Retinal pigment epithelial cell (primary cell): Measurements from ENCODE around the gene HP1BP3.
A peak's percentile ranks its signal among the peaks of the same experiment; 100 is the strongest.

Experiments
- DNase-seq: peaks from one replicate; pipeline ENCODE4 v3.0.0-alpha.2; 2010; ENCODE audit warnings: low read depth
- H3K4me3 ChIP-seq: 2 replicates; pipeline ENCODE4 v1.5.1; 2011; ENCODE audit warnings: mild to moderate bottlenecking, low read length, control low read depth, moderate library complexity
- TF ChIP-seq, protein P1 (sequence below): conservative IDR thresholded peaks from 2 replicates; pipeline ENCODE4 v1.5.1; 2011; ENCODE audit warnings: low read depth, low read length, control low read depth, inconsistent platforms

HP1BP3 gene

GRCh38 chr1:20704390-20705202, 82.5 kb downstream of the HP1BP3 start:
- H3K4me3 ChIP-seq: no peak overlapping the region
- DNase-seq: no peak
- TF ChIP-seq, protein P1, sequence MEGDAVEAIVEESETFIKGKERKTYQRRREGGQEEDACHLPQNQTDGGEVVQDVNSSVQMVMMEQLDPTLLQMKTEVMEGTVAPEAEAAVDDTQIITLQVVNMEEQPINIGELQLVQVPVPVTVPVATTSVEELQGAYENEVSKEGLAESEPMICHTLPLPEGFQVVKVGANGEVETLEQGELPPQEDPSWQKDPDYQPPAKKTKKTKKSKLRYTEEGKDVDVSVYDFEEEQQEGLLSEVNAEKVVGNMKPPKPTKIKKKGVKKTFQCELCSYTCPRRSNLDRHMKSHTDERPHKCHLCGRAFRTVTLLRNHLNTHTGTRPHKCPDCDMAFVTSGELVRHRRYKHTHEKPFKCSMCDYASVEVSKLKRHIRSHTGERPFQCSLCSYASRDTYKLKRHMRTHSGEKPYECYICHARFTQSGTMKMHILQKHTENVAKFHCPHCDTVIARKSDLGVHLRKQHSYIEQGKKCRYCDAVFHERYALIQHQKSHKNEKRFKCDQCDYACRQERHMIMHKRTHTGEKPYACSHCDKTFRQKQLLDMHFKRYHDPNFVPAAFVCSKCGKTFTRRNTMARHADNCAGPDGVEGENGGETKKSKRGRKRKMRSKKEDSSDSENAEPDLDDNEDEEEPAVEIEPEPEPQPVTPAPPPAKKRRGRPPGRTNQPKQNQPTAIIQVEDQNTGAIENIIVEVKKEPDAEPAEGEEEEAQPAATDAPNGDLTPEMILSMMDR: no peak

GRCh38 chr1:20703124-20703756, 83.9 kb downstream of the HP1BP3 start:
- DNase-seq: no peak
- TF ChIP-seq, protein P1: no peak
- H3K4me3 ChIP-seq: no peak overlapping the region

DNA sequence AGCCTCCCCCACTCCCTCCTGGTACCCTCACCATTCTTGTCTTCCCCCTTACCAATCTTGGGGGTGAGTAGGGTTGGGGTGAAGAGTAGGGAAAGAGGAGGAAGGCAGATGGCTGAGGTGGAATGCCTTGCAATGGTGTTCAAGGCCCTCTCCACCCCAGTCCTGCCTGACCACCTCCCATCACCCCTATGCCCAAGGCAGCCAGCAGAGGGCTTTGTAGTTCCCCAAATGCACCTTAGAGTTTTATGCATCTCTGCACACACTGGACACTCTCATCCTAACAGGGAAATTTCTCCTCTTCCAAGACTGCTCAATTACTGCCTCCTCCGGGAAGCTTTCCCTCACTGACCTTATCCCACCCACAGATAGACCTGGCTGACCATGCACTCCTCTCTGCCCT, 84.7 kb downstream of the HP1BP3 start:
- TF ChIP-seq, protein P1: peak; percentile 57
- no peak for DNase-seq
- no peak overlapping the region for H3K4me3 ChIP-seq

DNA sequence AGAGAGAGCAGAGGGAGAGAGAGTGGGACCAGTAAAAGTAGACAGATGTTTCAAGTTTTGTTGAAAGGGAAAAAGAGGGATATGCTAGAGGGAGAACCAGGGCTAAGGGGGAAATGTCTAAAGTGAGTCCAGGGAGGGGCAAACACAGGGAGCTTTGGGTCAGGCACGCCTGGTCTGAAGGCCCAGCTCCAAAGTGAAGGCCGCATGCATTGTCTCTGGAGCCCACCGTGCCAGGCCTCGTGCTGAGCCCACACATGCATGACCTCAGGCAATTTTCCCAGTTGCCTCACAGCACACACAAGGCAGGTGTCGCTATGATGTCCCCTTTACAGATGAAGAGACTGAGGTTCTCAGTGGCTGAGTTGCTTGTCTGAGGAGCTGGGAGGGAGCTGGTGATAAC, 85.3 kb downstream of the HP1BP3 start:
- no peak for DNase-seq
- H3K4me3 ChIP-seq: no peak overlapping the region
- TF ChIP-seq, protein P1: no peak

GRCh38 chr1:20701446-20701845, 85.7 kb downstream of the HP1BP3 start:
- no peak for DNase-seq
- TF ChIP-seq, protein P1: no peak
- H3K4me3 ChIP-seq: no peak overlapping the region

DNA sequence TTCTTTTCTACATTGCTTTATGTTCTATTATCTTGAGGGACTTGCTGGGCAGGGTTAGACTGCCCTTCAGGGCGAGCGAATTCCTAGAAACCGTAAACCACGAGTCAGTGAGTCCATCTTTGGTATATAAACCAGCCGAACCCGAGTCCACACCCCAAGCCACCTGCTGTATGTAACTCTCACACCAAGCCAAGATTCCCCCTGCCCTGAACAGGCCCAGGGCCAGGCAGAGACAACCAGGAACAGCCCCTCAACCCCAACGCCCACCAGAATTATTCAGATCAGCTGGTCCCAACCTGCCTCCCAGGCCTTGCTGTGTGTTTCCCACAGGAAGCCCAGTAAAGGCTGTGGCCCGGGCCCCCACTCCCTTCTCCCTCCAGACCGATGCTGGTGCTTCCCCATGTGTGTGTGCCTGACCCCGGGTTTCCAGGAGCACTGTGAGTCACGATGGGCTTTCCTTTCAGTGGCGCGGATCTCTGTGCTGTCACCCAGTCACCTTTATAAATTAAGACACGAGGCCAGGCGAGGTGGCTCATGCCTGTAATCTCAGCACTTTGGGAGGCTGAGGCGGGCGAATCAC, 86.4 kb downstream of the HP1BP3 start:
- TF ChIP-seq, protein P1: no peak
- H3K4me3 ChIP-seq: no peak overlapping the region
- DNase-seq: no peak
